Erythroblast (primary cell): ENCODE measurements around the gene OR5H6.
A peak's percentile ranks its signal among the peaks of the same experiment; 100 is the strongest.

Source experiments
- DNase-seq, 2 experiments: peaks; one replicate each; lab custom pipeline; 2025; lab: John Stamatoyannopoulos, UW
- GATA1 ChIP-seq: IDR thresholded peaks from 2 replicates; pipeline ENCODE4 v1.6.1; 2011; ENCODE audit warnings: low read depth, mild to moderate bottlenecking, control low read depth, low read length, moderate library complexity
- POLR2A ChIP-seq: IDR thresholded peaks from 2 replicates; pipeline ENCODE4 v1.6.1; 2011; ENCODE audit warnings: mild to moderate bottlenecking, low read length

Gene OR5H6

GRCh38 chr3:98282205-98282604 is 18.2 kb downstream of the OR5H6 start, which contains the start of gene OR5H2:
Gene OR5H2, plus strand, starts transcription at chr3:98282505. Its CDS starts 398 bp downstream, at chr3:98282903.
- DNase-seq: peak; percentile 2 to 5

GRCh38 chr3:98290916-98291315 is 26.9 kb downstream of the OR5H6 start:
- no peak for DNase-seq
- TF ChIP-seq GATA1 (no peak), POLR2A (no peak)

More at GRCh38 chr3:98282205-98282604, 18.2 kb downstream of the OR5H6 start, which contains the start of gene OR5H2:
- TF ChIP-seq POLR2A: no peak
- no peak for TF ChIP-seq GATA1

GRCh38 chr3:98291332-98291957 is 27.4 kb downstream of the OR5H6 start:
- DNase-seq: no peak
- no peak for TF ChIP-seq GATA1
- TF ChIP-seq POLR2A: no peak
